SK-N-SH treated with all-trans-retinoic acid at 6 μM for 48 hours (cell line): ENCODE measurements around the gene ATP11A.

Experiments used
- ATAC-seq: fragments of 200-7000 bp; cut with Tn5 transposase; 3 replicates; pipeline ENCODE4 v1.9.1; 2020; ENCODE audit warnings: mild to moderate bottlenecking, moderate library complexity
- ARNTL ChIP-seq: fragments of 450-650 bp; formaldehyde crosslinking; IDR thresholded peaks from 2 replicates; pipeline ENCODE4 v1.5.0; 2020; ENCODE audit warnings: low read depth, mild to moderate bottlenecking, moderate library complexity, borderline replicate concordance
- BACH2 ChIP-seq: fragments of 250-450 bp; sonication (Bioruptor Pico); IDR thresholded peaks from 2 replicates; pipeline ENCODE4 v1.9.0; 2021; ENCODE audit warnings: mild to moderate bottlenecking, borderline replicate concordance
- CREB5 ChIP-seq: fragments of 250-450 bp; sonication (Bioruptor Pico); IDR thresholded peaks from 2 replicates; pipeline ENCODE4 v1.5.1; 2020; ENCODE audit warnings: low read depth, mild to moderate bottlenecking, moderate library complexity
- CSDC2 ChIP-seq: fragments of 250-450 bp; sonication (Bioruptor Pico); IDR thresholded peaks from 2 replicates; pipeline ENCODE4 v1.5.0; 2020; ENCODE audit warnings: mild to moderate bottlenecking, moderate library complexity
- CSRNP3 ChIP-seq: fragments of 250-450 bp; sonication (Bioruptor Pico); IDR thresholded peaks from 2 replicates; pipeline ENCODE4 v1.5.1; 2021; ENCODE audit warnings: mild to moderate bottlenecking, moderate library complexity
- ESRRG ChIP-seq: fragments of 250-450 bp; sonication (Bioruptor Pico); IDR thresholded peaks from 2 replicates; pipeline ENCODE4 v1.6.1; 2021; ENCODE audit warnings: mild to moderate bottlenecking
- GLIS3 ChIP-seq: fragments of 250-450 bp; sonication (Bioruptor Pico); IDR thresholded peaks from 2 replicates; pipeline ENCODE4 v1.5.0; 2020; ENCODE audit warnings: mild to moderate bottlenecking, moderate library complexity
- ISL1 ChIP-seq: fragments of 250-450 bp; sonication (Bioruptor Pico); IDR thresholded peaks from 2 replicates; pipeline ENCODE4 v2.1.2; 2022; ENCODE audit warnings: mild to moderate bottlenecking, moderate library complexity
- PATZ1 ChIP-seq: fragments of 250-450 bp; sonication (Bioruptor Pico); IDR thresholded peaks from 2 replicates; pipeline ENCODE4 v1.8.0; 2020; ENCODE audit warnings: mild to moderate bottlenecking, moderate library complexity, borderline replicate concordance
- POU6F1 ChIP-seq: fragments of 250-450 bp; sonication (Bioruptor Pico); IDR thresholded peaks from 2 replicates; pipeline ENCODE4 v1.8.0; 2021; ENCODE audit warnings: low read depth, mild to moderate bottlenecking, moderate library complexity, borderline replicate concordance
- PPARA ChIP-seq: fragments of 250-450 bp; sonication (Bioruptor Pico); IDR thresholded peaks from 2 replicates; pipeline ENCODE4 v1.5.0; 2020; ENCODE audit warnings: mild to moderate bottlenecking, borderline replicate concordance
- RARB ChIP-seq: fragments of 250-450 bp; sonication (Bioruptor Pico); IDR thresholded peaks from 2 replicates; pipeline ENCODE4 v1.8.0; 2021; ENCODE audit warnings: mild to moderate bottlenecking, moderate library complexity
- SNAI2 ChIP-seq: fragments of 250-450 bp; sonication (Bioruptor Pico); IDR thresholded peaks from 2 replicates; pipeline ENCODE4 v1.5.0; 2020; ENCODE audit warnings: mild to moderate bottlenecking, moderate library complexity
- TCF4 ChIP-seq: fragments of 250-450 bp; sonication (Bioruptor Pico); IDR thresholded peaks from 2 replicates; pipeline ENCODE4 v1.8.0; 2021; ENCODE audit warnings: mild to moderate bottlenecking, moderate library complexity, borderline replicate concordance
- TSHZ2 ChIP-seq: fragments of 250-450 bp; sonication (Bioruptor Pico); IDR thresholded peaks from 2 replicates; pipeline ENCODE4 v1.5.0; 2020; ENCODE audit warnings: mild to moderate bottlenecking, moderate library complexity
- ZC3H10 ChIP-seq: fragments of 250-450 bp; sonication (Bioruptor Pico); IDR thresholded peaks from 2 replicates; pipeline ENCODE4 v1.5.1; 2021; ENCODE audit warnings: mild to moderate bottlenecking, moderate library complexity
- ZFP3 ChIP-seq: fragments of 250-450 bp; sonication (Bioruptor Pico); IDR thresholded peaks from 2 replicates; pipeline ENCODE4 v1.5.0; 2020; ENCODE audit warnings: mild to moderate bottlenecking, moderate library complexity
- ZFP30 ChIP-seq: fragments of 450-650 bp; formaldehyde crosslinking; IDR thresholded peaks from 2 replicates; pipeline ENCODE4 v1.5.0; 2022; ENCODE audit warnings: mild to moderate bottlenecking, moderate library complexity
- ZNF70 ChIP-seq: fragments of 450-650 bp; formaldehyde crosslinking; IDR thresholded peaks from 2 replicates; pipeline ENCODE4 v1.5.0; 2020; ENCODE audit warnings: mild to moderate bottlenecking, moderate library complexity
- ZNF8 ChIP-seq: fragments of 450-650 bp; formaldehyde crosslinking; IDR thresholded peaks from 2 replicates; pipeline ENCODE4 v1.5.0; 2020; ENCODE audit warnings: mild to moderate bottlenecking, moderate library complexity

The ATP11A gene

GRCh38 chr13:112719016-112719415 lies 29.2 kb downstream of the ATP11A start:
- ATAC-seq = no peak
- TF ChIP-seq CSDC2 (CRISPR knock-in tag) (no peak), POU6F1 (CRISPR knock-in tag) (no peak), ZFP30 (CRISPR knock-in tag) (no peak), RARB (no peak), GLIS3 (CRISPR knock-in tag) (no peak), ZNF8 (no peak), SNAI2 (CRISPR knock-in tag) (no peak), ISL1 (CRISPR knock-in tag) (no peak), ZNF70 (no peak), BACH2 (CRISPR knock-in tag) (no peak), ZC3H10 (no peak), PATZ1 (CRISPR knock-in tag) (no peak)
- TF ChIP-seq, all 23 proteins: peak for 0

- no peak for ATAC-seq
- TF ChIP-seq PPARA (CRISPR knock-in tag) (no peak), ESRRG (CRISPR knock-in tag) (no peak), BACH2 (CRISPR knock-in tag) (no peak), POU6F1 (CRISPR knock-in tag) (no peak)
Observed at GRCh38 chr13:112719556-112719955, 29.7 kb downstream of the ATP11A start.

- no peak for ATAC-seq
- no peak for TF ChIP-seq ZNF70
- no peak for TF ChIP-seq TCF4 (CRISPR knock-in tag)
- no peak for TF ChIP-seq RARB
- no peak for TF ChIP-seq CREB5 (CRISPR knock-in tag)
- no peak for TF ChIP-seq CSDC2 (CRISPR knock-in tag)
- TF ChIP-seq CSRNP3 (CRISPR knock-in tag) = no peak
- TF ChIP-seq ISL1 (CRISPR knock-in tag) = no peak
- no peak for TF ChIP-seq TSHZ2 (CRISPR knock-in tag)
- TF ChIP-seq PPARA (CRISPR knock-in tag) = no peak
- no peak for TF ChIP-seq ARNTL
- TF ChIP-seq PATZ1 (CRISPR knock-in tag) = no peak
- no peak for TF ChIP-seq ZFP3
Observed at GRCh38 chr13:112720251-112720650, 30.4 kb downstream of the ATP11A start.
